SU-DHL-6 (cell line): Measurements from ENCODE around the gene SLC23A1.
A peak's percentile ranks its signal among the peaks of the same experiment; 100 is the strongest.

Source experiments
- H2AFZ ChIP-seq: fragments of 200-600 bp; sonication (generic); 2 replicates; pipeline ENCODE4 v1.6.1; 2014; ENCODE audit warnings: low read depth, mild to moderate bottlenecking, moderate library complexity, mixed read lengths, antibody characterized with exemption, low read length; ENCODE audit not compliant: severe bottlenecking
- H3F3A ChIP-seq: fragments of 200-600 bp; shearing (Covaris generic); 2 replicates; pipeline ENCODE4 v1.6.0; 2016; ENCODE audit warnings: antibody characterized with exemption, mild to moderate bottlenecking; ENCODE audit not compliant: insufficient read depth
- H3K27ac ChIP-seq: fragments of 200-600 bp; sonication (generic); 2 replicates; pipeline ENCODE4 v1.5.1; 2016; ENCODE audit warnings: low read depth, mild to moderate bottlenecking, low read length, moderate library complexity, mixed read lengths
- H3K27me3 ChIP-seq: fragments of 200-600 bp; sonication (generic), shearing (Covaris generic); 2 replicates; pipeline ENCODE4 v1.6.0; 2014; ENCODE audit warnings: mild to moderate bottlenecking, low read length
- H3K36me3 ChIP-seq: fragments of 200-600 bp; sonication (generic); 2 replicates; pipeline ENCODE4 v1.6.1; 2014; ENCODE audit warnings: mild to moderate bottlenecking, low read length, mixed read lengths
- H3K4me2 ChIP-seq: fragments of 300-600, 200-600 bp; shearing (Covaris generic), sonication (generic); 2 replicates; pipeline ENCODE4 v1.6.0; 2014; ENCODE audit warnings: low read length, low read depth, mild to moderate bottlenecking; ENCODE audit not compliant: poor library complexity, severe bottlenecking
- H3K4me3 ChIP-seq: fragments of 200-600 bp; sonication (generic); 2 replicates; pipeline ENCODE4 v1.5.1; 2014; ENCODE audit warnings: antibody characterized with exemption, low read length, mild to moderate bottlenecking, mixed read lengths; ENCODE audit not compliant: insufficient read depth, poor library complexity, severe bottlenecking
- H3K79me2 ChIP-seq: fragments of 200-600 bp; sonication (generic); 2 replicates; pipeline ENCODE4 v1.6.1; 2014; ENCODE audit warnings: mild to moderate bottlenecking, low read length, moderate library complexity; ENCODE audit not compliant: insufficient read depth
- H3K9ac ChIP-seq: fragments of 200-600 bp; sonication (generic); 2 replicates; pipeline ENCODE4 v1.7.0; 2014; ENCODE audit warnings: mild to moderate bottlenecking, low read length
- H3K9me2 ChIP-seq: fragments of 200-600 bp; sonication (generic); replicated peaks from 2 replicates; pipeline ENCODE4 v1.6.1; 2014; ENCODE audit warnings: low read length; ENCODE audit not compliant: insufficient read depth
- H3K9me3 ChIP-seq: fragments of 200-600 bp; sonication (generic); 2 replicates; pipeline ENCODE4 v1.6.1; 2014; ENCODE audit warnings: low read length, mixed read lengths; ENCODE audit not compliant: insufficient read depth
- H4K20me1 ChIP-seq: fragments of 200-600 bp; sonication (generic); 2 replicates; pipeline ENCODE4 v1.6.1; 2014; ENCODE audit warnings: low read depth, mild to moderate bottlenecking, antibody characterized with exemption, low read length, moderate library complexity, mixed read lengths
- EZH2phosphoT487 ChIP-seq: fragments of 200-600 bp; sonication (generic), shearing (Covaris generic); conservative IDR thresholded peaks from 2 replicates; pipeline ENCODE4 v1.6.1; 2018; ENCODE audit warnings: mild to moderate bottlenecking, antibody characterized with exemption, low read length, moderate library complexity, mixed read lengths
- TF ChIP-seq, protein P1 (sequence below): fragments of 200-600 bp; sonication (generic); IDR thresholded peaks from one replicate; pipeline ENCODE4 v1.5.1; 2017; ENCODE audit warnings: antibody characterized with exemption, mild to moderate bottlenecking, low read length, moderate library complexity; ENCODE audit not compliant: insufficient read depth, poor library complexity, severe bottlenecking

SLC23A1 gene

GRCh38 chr5:139344177-139344576 is 38.9 kb downstream of the SLC23A1 start:
- Histone ChIP-seq H3K4me2 (peak overlapping the region; percentile 98), H2AFZ (no peak overlapping the region), H3K9me2 (no peaks in the 10 kb centered on the region), H3K9me3 (no peaks in the 10 kb centered on the region), H3F3A (peaks cover 21% of the 10 kb centered on the region), H3K4me3 (no peak overlapping the region), H3K27ac (no peak overlapping the region), H3K79me2 (peaks cover 67% of the 10 kb centered on the region), H3K27me3 (no peaks in the 10 kb centered on the region), H4K20me1 (0 out of 2 replicates have a peak, but pooled peaks cover 3% of the 10 kb centered on the region), H3K9ac (no peak overlapping the region), H3K36me3 (no peaks in the 10 kb centered on the region; the same call in 1 of the 2 replicates)
- TF ChIP-seq, protein P1, sequence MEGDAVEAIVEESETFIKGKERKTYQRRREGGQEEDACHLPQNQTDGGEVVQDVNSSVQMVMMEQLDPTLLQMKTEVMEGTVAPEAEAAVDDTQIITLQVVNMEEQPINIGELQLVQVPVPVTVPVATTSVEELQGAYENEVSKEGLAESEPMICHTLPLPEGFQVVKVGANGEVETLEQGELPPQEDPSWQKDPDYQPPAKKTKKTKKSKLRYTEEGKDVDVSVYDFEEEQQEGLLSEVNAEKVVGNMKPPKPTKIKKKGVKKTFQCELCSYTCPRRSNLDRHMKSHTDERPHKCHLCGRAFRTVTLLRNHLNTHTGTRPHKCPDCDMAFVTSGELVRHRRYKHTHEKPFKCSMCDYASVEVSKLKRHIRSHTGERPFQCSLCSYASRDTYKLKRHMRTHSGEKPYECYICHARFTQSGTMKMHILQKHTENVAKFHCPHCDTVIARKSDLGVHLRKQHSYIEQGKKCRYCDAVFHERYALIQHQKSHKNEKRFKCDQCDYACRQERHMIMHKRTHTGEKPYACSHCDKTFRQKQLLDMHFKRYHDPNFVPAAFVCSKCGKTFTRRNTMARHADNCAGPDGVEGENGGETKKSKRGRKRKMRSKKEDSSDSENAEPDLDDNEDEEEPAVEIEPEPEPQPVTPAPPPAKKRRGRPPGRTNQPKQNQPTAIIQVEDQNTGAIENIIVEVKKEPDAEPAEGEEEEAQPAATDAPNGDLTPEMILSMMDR, result no peak
- TF ChIP-seq EZH2phosphoT487, result no peak

DNA sequence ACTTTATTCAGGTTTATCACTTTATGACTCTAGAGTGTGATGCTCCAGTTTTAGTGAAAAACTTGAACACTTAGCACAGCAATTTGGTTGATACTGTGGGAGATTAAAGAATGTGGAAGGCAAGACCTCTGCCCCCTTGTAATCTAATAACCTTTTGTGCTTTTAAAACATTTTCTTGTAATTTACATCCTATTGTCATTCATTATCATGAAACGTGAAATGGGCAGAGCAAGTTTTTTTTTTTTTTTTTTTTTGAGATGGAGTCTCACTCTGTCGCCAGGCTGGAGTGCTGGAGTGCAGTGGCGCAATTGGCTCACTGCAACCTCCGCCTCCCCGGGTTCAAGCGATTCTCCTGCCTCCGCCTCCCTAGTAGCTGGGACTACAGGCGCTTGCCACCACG is 39.6 kb downstream of the SLC23A1 start:
- H3K9me3 ChIP-seq, result no peaks in the 10 kb centered on the region
- H2AFZ ChIP-seq, result no peak overlapping the region
- no peaks in the 10 kb centered on the region for H3K9me2 ChIP-seq
- H3K79me2 ChIP-seq, result peaks cover 60% of the 10 kb centered on the region
- H3K4me3 ChIP-seq, result peak overlapping the region; percentile 82
- TF ChIP-seq EZH2phosphoT487, result no peak
- TF ChIP-seq, protein P1, result no peak
- peak overlapping the region; percentile 86; the same call in 1 of the 2 replicates for H3K27ac ChIP-seq
- no peaks in the 10 kb centered on the region for H3K27me3 ChIP-seq
- H3F3A ChIP-seq, result peaks cover 27% of the 10 kb centered on the region
- H3K9ac ChIP-seq, result peak overlapping the region; percentile 68
- peak overlapping the region; percentile 98 for H3K4me2 ChIP-seq
- H3K36me3 ChIP-seq, result no peaks in the 10 kb centered on the region; the same call in 1 of the 2 replicates
- H4K20me1 ChIP-seq, result 0 out of 2 replicates have a peak, but pooled peaks cover 3% of the 10 kb centered on the region

DNA sequence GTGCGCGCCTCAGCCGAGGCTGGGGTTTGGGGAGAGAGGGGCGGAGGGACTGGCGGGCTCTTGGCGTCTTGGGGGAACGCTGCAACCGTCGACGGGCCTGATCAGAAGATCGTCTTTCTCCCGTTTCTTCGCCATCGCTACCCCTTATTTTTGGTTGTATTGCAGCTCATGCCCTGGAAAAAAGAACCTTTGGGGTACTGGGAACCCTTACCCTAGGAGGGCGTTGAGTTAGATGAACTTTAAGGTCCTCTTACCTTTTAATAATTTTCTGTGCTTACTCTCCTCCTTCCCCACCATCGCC is 40.7 kb downstream of the SLC23A1 start:
- TF ChIP-seq, protein P1, result no peak
- TF ChIP-seq EZH2phosphoT487, result no peak
- Histone ChIP-seq H3K27me3 (no peaks in the 10 kb centered on the region), H3K79me2 (peaks cover 51% of the 10 kb centered on the region), H3K4me2 (peak overlapping the region; percentile 98), H3K27ac (peak overlapping the region; percentile 86), H3K9me3 (no peaks in the 10 kb centered on the region), H3K9me2 (no peaks in the 10 kb centered on the region), H3K36me3 (no peaks in the 10 kb centered on the region; the same call in 1 of the 2 replicates), H2AFZ (peak overlapping the region; percentile 33), H3K9ac (peak overlapping the region; percentile 68), H3K4me3 (peak overlapping the region; percentile 82), H3F3A (peaks cover 27% of the 10 kb centered on the region), H4K20me1 (0 out of 2 replicates have a peak, but pooled peaks cover 3% of the 10 kb centered on the region)
